ENCODE data around the gene CHN2.

- TF ChIP-seq, protein P1, sequence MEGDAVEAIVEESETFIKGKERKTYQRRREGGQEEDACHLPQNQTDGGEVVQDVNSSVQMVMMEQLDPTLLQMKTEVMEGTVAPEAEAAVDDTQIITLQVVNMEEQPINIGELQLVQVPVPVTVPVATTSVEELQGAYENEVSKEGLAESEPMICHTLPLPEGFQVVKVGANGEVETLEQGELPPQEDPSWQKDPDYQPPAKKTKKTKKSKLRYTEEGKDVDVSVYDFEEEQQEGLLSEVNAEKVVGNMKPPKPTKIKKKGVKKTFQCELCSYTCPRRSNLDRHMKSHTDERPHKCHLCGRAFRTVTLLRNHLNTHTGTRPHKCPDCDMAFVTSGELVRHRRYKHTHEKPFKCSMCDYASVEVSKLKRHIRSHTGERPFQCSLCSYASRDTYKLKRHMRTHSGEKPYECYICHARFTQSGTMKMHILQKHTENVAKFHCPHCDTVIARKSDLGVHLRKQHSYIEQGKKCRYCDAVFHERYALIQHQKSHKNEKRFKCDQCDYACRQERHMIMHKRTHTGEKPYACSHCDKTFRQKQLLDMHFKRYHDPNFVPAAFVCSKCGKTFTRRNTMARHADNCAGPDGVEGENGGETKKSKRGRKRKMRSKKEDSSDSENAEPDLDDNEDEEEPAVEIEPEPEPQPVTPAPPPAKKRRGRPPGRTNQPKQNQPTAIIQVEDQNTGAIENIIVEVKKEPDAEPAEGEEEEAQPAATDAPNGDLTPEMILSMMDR (IDR thresholded peaks at IDR 0.05): no peak
- TF ChIP-seq EZH2 (IDR thresholded peaks at IDR 0.05): no peak
These were observed 253.3 kb downstream of the CHN2 start for GRCh38 chr7:29447828-29448227.
